ENCODE measurements around the gene TMEM198. TPM values are rescaled to one million over a fixed set of nuclear protein-coding genes. Genes with fewer than 3 reads are reported as not detected.
A peak's percentile ranks its signal among the peaks of the same experiment; 100 is the strongest.

Gene TMEM198
- total and polyA plus RNA-seq, 9 of the 15 experiments (the other 6 are each of a cell fraction or from before 2014, with no cell fraction given): 0.03 to 3.8 (median 1.0) TPM

DNA sequence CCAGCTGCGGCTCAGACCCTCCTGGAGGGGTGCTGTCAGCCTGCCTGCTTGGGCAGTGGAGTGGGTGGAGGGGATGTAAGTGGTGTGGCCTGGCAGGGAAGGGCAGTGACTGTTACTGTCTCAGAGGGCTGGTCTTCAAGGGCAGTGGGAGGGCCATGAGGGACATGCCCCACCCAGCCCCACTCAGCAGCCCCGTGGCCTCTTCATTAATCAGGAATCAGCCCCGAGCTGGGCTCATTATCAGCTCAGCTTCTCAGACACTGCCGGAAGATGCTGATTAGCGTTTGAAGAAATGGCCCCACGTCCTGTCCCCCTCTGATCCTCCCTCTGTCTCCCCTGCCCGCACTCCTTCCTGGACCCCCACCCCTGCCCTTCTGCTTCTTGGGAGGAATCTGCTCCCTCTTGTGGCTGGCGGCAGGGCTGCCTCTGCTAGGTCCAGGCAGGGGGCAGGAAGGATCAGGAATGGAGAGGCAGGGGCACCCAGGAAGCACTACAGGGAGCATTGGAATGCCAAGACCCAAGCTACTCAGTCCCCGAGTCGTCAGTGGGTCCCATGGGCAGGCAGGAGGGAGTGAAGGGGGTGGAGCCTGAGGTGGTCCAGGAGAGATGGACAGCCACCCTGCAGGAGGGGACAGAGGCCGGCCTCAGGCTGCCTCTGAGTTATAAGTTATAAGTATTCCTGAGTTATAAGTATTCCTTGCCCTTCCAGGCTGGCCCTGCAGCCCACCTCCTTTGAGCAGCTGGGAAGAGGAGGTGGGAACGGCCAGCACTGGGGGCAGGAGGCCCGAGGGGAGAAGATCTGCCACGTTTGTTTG lies 22.6 kb upstream of the TMEM198 start (continued):
- TF ChIP-seq ZNF23 (CRISPR knock-in tag; IDR thresholded peaks at IDR 0.05): peak; percentile 83
- no peak for TF ChIP-seq ZNF3 (CRISPR knock-in tag; IDR thresholded peaks at IDR 0.05)
- TF ChIP-seq ZNF507 (tag; conservative IDR thresholded peaks at IDR 0.05): no peak
- TF ChIP-seq, protein P1, sequence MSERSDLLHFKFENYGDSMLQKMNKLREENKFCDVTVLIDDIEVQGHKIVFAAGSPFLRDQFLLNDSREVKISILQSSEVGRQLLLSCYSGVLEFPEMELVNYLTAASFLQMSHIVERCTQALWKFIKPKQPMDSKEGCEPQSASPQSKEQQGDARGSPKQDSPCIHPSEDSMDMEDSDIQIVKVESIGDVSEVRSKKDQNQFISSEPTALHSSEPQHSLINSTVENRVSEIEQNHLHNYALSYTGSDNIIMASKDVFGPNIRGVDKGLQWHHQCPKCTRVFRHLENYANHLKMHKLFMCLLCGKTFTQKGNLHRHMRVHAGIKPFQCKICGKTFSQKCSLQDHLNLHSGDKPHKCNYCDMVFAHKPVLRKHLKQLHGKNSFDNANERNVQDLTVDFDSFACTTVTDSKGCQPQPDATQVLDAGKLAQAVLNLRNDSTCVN (CRISPR knock-in tag; IDR thresholded peaks at IDR 0.05): no peak
- TF ChIP-seq SPI1 (IDR thresholded peaks at IDR 0.05; ENCODE audit: borderline replicate concordance, low read depth, low read length): no peak
- TF ChIP-seq NFRKB (IDR thresholded peaks at IDR 0.05; ENCODE audit: low read depth): 0 out of 2 replicates have a peak, but pooled peaks have one; percentile 28
- no peak for TF ChIP-seq KAT8 (IDR thresholded peaks at IDR 0.05; ENCODE audit: low read depth)
- TF ChIP-seq MBD1 (CRISPR knock-in tag; IDR thresholded peaks at IDR 0.05): no peak
- no peak for TF ChIP-seq ZNF75A (CRISPR knock-in tag; IDR thresholded peaks at IDR 0.05)
- no peak for TF ChIP-seq ZNF512 (tag; IDR thresholded peaks at IDR 0.05)
- no peak for TF ChIP-seq CHD2 (IDR thresholded peaks at IDR 0.05; ENCODE audit: low read depth, low read length)
- TF ChIP-seq ZNF584 (CRISPR knock-in tag; IDR thresholded peaks at IDR 0.05; ENCODE audit: low read depth): no peak
- TF ChIP-seq TAF7 (tag; IDR thresholded peaks at IDR 0.05): no peak
- TF ChIP-seq GTF2B (IDR thresholded peaks at IDR 0.05; ENCODE audit: extremely low read depth, insufficient read length): no peak
- no peak for TF ChIP-seq BDP1 (IDR thresholded peaks at IDR 0.05; ENCODE audit: insufficient read depth, insufficient read length)
- TF ChIP-seq CBFB (CRISPR knock-in tag; IDR thresholded peaks at IDR 0.05): no peak
- no peak for TF ChIP-seq MAFK (IDR thresholded peaks at IDR 0.05; ENCODE audit: low read length)
- TF ChIP-seq, protein P2, sequence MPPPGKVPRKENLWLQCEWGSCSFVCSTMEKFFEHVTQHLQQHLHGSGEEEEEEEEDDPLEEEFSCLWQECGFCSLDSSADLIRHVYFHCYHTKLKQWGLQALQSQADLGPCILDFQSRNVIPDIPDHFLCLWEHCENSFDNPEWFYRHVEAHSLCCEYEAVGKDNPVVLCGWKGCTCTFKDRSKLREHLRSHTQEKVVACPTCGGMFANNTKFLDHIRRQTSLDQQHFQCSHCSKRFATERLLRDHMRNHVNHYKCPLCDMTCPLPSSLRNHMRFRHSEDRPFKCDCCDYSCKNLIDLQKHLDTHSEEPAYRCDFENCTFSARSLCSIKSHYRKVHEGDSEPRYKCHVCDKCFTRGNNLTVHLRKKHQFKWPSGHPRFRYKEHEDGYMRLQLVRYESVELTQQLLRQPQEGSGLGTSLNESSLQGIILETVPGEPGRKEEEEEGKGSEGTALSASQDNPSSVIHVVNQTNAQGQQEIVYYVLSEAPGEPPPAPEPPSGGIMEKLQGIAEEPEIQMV (tag; conservative IDR thresholded peaks at IDR 0.05; ENCODE audit: low read depth): no peak
- TF ChIP-seq LEF1 (IDR thresholded peaks at IDR 0.05): peak; percentile 63
- TF ChIP-seq WHSC1 (IDR thresholded peaks at IDR 0.05; ENCODE audit: low read length): no peak
- no peak for TF ChIP-seq THRA (IDR thresholded peaks at IDR 0.05)
- TF ChIP-seq ZNF121 (CRISPR knock-in tag; conservative IDR thresholded peaks at IDR 0.05): no peak

Measured in K562 (cell line).